Osteoblast (primary cell): ENCODE results near the gene GCFC2. TPM values are rescaled to one million over a fixed set of nuclear protein-coding genes. Genes with fewer than 3 reads are reported as not detected.

Source experiments
- DNase-seq: peaks from one replicate; pipeline ENCODE4 v3.0.0; 2011; ENCODE audit warnings: low spot score, mixed read lengths; ENCODE audit not compliant: insufficient read length; ENCODE audit errors: missing footprints
- H2AFZ ChIP-seq: 2 replicates; pipeline ENCODE4 v1.6.0; 2011; ENCODE audit warnings: mild to moderate bottlenecking, low read length
- H3K27ac ChIP-seq: 2 replicates; pipeline ENCODE4 v1.5.1; 2011; ENCODE audit warnings: mild to moderate bottlenecking, low read depth, low read length, moderate library complexity
- H3K27me3 ChIP-seq: 2 replicates; pipeline ENCODE4 v1.6.0; 2012; ENCODE audit warnings: mild to moderate bottlenecking, control low read depth, inconsistent platforms, low read length, moderate library complexity; ENCODE audit not compliant: insufficient read depth
- H3K36me3 ChIP-seq: 2 replicates; pipeline ENCODE4 v1.5.1; 2011; ENCODE audit warnings: mild to moderate bottlenecking, low read length, control low read depth, moderate library complexity; ENCODE audit not compliant: insufficient read depth
- H3K4me1 ChIP-seq: 2 replicates; pipeline ENCODE4 v1.5.1; 2011; ENCODE audit warnings: mild to moderate bottlenecking, low read length, control low read depth, moderate library complexity; ENCODE audit not compliant: insufficient read depth
- H3K4me2 ChIP-seq: 2 replicates; pipeline ENCODE4 v1.6.0; 2011; ENCODE audit warnings: mild to moderate bottlenecking, low read length; ENCODE audit not compliant: insufficient read depth
- H3K4me3 ChIP-seq: fragments of 200-600 bp; sonication (generic); 3 replicates; pipeline ENCODE4 v1.5.1; 2012; ENCODE audit warnings: mild to moderate bottlenecking, low read length, inconsistent platforms; ENCODE audit not compliant: insufficient read depth
- H3K79me2 ChIP-seq: 2 replicates; pipeline ENCODE4 v1.6.0; 2012; ENCODE audit warnings: mild to moderate bottlenecking, low read length, control low read depth, inconsistent platforms; ENCODE audit not compliant: insufficient read depth
- H3K9me3 ChIP-seq: 2 replicates; pipeline ENCODE4 v1.5.1; 2011; ENCODE audit warnings: low read depth, low read length, control low read depth
- H4K20me1 ChIP-seq: 2 replicates; pipeline ENCODE4 v1.6.0; 2012; ENCODE audit warnings: mild to moderate bottlenecking, low read length, control low read depth; ENCODE audit not compliant: insufficient read depth
- CTCF ChIP-seq: IDR thresholded peaks from 2 replicates; pipeline ENCODE4 v1.5.1; 2011; ENCODE audit warnings: mild to moderate bottlenecking, low read depth, low read length, moderate library complexity; ENCODE audit errors: extremely low read depth
- total RNA-seq: library from RNA; depleted of rRNA; stranded (reverse); fragments of >200 nt; gene quantifications from 2 replicates; pipeline ENCODE4 v1.2.3, GENCODE V29; 2012

The GCFC2 gene
- total RNA-seq, 1 donor = 19.5 TPM

GRCh38 chr2:75646090-75646582 is 64.6 kb downstream of the GCFC2 start:
- Histone ChIP-seq H3K36me3 (peaks cover 17% of the 10 kb centered on the region), H3K4me3 (peak overlapping the region; percentile 98), H3K27me3 (no peaks in the 10 kb centered on the region), H3K27ac (peak overlapping the region; percentile 71), H2AFZ (peak overlapping the region; percentile 98), H3K79me2 (peaks cover 25% of the 10 kb centered on the region), H3K4me2 (peak overlapping the region; percentile 87), H4K20me1 (peaks cover under 1% of the 10 kb centered on the region), H3K9me3 (no peaks in the 10 kb centered on the region), H3K4me1 (peaks cover 9% of the 10 kb centered on the region)
- no peak for DNase-seq
- TF ChIP-seq CTCF = no peak

- no peaks in the 10 kb centered on the region for H3K9me3 ChIP-seq
- peaks cover 12% of the 10 kb centered on the region for H3K36me3 ChIP-seq
- no peak for DNase-seq
- peaks cover 14% of the 10 kb centered on the region for H3K4me1 ChIP-seq
- no peak overlapping the region for H3K4me2 ChIP-seq
- no peak overlapping the region for H3K4me3 ChIP-seq
- TF ChIP-seq CTCF = no peak
- no peaks in the 10 kb centered on the region for H4K20me1 ChIP-seq
- H3K27ac ChIP-seq = no peak overlapping the region
- peaks cover 22% of the 10 kb centered on the region for H3K79me2 ChIP-seq
- H3K27me3 ChIP-seq = no peaks in the 10 kb centered on the region
- H2AFZ ChIP-seq = peak overlapping the region; percentile 98
These were observed 65.1 kb downstream of the GCFC2 start for GRCh38 chr2:75645643-75646042.

GRCh38 chr2:75643980-75644379 is 66.7 kb downstream of the GCFC2 start:
- no peak for TF ChIP-seq CTCF
- no peak overlapping the region for H3K4me3 ChIP-seq
- H3K4me1 ChIP-seq = peaks cover 15% of the 10 kb centered on the region
- peaks cover under 1% of the 10 kb centered on the region for H3K27me3 ChIP-seq
- H2AFZ ChIP-seq = no peak overlapping the region
- peaks cover 19% of the 10 kb centered on the region for H3K79me2 ChIP-seq
- no peak overlapping the region for H3K27ac ChIP-seq
- H3K36me3 ChIP-seq = peaks cover 2% of the 10 kb centered on the region
- DNase-seq = no peak
- no peaks in the 10 kb centered on the region for H4K20me1 ChIP-seq
- no peaks in the 10 kb centered on the region for H3K9me3 ChIP-seq
- H3K4me2 ChIP-seq = no peak overlapping the region

GRCh38 chr2:75641587-75641986 is 69.1 kb downstream of the GCFC2 start:
- TF ChIP-seq CTCF = no peak
- Histone ChIP-seq H4K20me1 (no peaks in the 10 kb centered on the region), H3K9me3 (no peaks in the 10 kb centered on the region), H3K4me3 (no peak overlapping the region), H3K36me3 (no peaks in the 10 kb centered on the region), H3K4me1 (peaks cover 9% of the 10 kb centered on the region), H3K79me2 (peaks cover 2% of the 10 kb centered on the region), H3K27me3 (peaks cover 14% of the 10 kb centered on the region), H3K27ac (no peak overlapping the region), H2AFZ (no peak overlapping the region), H3K4me2 (no peak overlapping the region)
- no peak for DNase-seq
